ENCODE measurements around the gene OXT. TPM values are rescaled to one million over a fixed set of nuclear protein-coding genes. Genes with fewer than 3 reads are reported as not detected.

Gene OXT
- total RNA-seq, 2 donors from 2014 or later: not detected

DNA sequence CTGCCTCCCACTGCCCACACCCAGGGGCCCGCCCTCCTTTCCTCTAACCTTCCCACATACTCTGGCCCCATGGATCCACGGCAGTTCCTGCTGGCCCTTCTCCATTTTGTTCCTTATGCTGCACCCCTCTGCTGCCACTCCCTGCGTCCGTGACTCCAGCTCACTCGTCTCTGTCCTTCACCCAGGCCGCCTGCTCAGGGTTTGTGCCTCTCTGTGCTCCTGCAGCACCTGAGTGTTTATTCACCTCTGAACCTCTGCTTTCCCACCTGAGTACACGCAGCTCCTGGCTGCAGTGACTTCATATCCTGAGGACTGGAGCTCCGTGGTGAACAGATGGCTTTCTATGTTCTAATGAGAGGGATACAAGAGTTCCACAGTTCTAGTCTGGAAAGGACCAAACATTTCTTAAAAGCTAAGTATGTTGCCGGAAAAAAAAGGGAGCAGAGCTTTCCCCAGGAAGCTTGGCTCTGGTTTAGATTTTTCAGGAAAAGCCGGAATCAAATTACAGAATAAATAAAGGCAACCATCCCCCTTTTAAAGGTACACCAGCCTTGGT is 29.5 kb upstream of the OXT start:
- no peak overlapping the region for H3K4me3 ChIP-seq
- peaks cover 0 to 28% of the 10 kb centered on the region in 2 donors for H3K4me1 ChIP-seq
- no peaks in the 10 kb centered on the region for H3K9me3 ChIP-seq
- no peak for DNase-seq (ENCODE audit: low spot score)
- peak overlapping the region; percentile 59 to 61 for H3K27ac ChIP-seq
- peaks cover 29% of the 10 kb centered on the region for H3K36me3 ChIP-seq
- no peaks in the 10 kb centered on the region for H3K27me3 ChIP-seq
- TF ChIP-seq, protein P1, sequence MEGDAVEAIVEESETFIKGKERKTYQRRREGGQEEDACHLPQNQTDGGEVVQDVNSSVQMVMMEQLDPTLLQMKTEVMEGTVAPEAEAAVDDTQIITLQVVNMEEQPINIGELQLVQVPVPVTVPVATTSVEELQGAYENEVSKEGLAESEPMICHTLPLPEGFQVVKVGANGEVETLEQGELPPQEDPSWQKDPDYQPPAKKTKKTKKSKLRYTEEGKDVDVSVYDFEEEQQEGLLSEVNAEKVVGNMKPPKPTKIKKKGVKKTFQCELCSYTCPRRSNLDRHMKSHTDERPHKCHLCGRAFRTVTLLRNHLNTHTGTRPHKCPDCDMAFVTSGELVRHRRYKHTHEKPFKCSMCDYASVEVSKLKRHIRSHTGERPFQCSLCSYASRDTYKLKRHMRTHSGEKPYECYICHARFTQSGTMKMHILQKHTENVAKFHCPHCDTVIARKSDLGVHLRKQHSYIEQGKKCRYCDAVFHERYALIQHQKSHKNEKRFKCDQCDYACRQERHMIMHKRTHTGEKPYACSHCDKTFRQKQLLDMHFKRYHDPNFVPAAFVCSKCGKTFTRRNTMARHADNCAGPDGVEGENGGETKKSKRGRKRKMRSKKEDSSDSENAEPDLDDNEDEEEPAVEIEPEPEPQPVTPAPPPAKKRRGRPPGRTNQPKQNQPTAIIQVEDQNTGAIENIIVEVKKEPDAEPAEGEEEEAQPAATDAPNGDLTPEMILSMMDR (IDR thresholded peaks at IDR 0.05): no peak

DNA sequence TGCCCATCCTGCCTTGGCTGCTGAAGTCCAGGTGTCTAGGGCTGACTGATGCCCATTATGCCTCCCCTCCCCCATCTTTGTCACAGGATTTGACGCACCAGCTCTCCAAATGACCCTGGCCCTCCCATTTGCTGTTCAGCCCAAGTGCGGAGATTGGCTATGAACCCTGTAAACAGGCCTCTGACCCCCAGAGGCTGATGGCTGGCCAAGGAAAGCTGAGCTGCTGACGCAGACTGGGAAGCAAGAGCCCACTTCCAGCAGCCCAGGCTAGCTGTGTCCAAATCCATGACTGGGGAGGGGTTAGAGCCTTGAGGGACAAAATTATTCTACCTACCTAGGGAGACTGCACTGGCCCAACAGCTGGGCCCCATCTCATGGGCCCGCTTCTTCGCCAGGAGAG is 28.8 kb upstream of the OXT start:
- H3K36me3 ChIP-seq: peaks cover 24% of the 10 kb centered on the region
- peak; percentile 70 for DNase-seq (ENCODE audit: low spot score)
- H3K27ac ChIP-seq: peak overlapping the region; percentile 59 to 61
- TF ChIP-seq, protein P1 (IDR thresholded peaks at IDR 0.05): no peak
- no peaks in the 10 kb centered on the region for H3K9me3 ChIP-seq
- H3K27me3 ChIP-seq: no peaks in the 10 kb centered on the region
- no peak overlapping the region for H3K4me3 ChIP-seq
- H3K4me1 ChIP-seq: peaks cover 0 to 34% of the 10 kb centered on the region in 2 donors

DNA sequence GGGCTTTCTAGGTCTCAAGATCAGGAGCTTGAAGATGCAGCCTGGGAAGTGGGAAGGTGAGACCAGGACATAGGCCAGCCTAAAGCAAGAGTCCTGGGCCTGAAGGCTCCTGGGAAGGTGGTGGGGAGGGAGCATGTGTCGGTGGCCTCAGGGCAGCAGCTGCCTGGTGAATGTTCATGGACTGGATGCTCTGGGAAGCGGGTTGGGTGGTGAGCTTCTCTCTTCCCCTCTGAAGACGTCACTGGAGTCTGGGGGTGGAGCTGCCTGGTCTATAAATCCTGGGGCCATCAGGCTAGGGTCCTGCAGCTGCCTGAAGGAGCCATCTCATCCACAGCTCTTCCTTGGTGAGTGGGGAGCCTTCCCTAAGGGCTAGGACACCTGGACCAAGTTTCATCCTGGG is 28.1 kb upstream of the OXT start, which contains the start of gene GNRH2:
Gene GNRH2, plus strand, starts transcription at position 301 of the 400 bp plus-strand sequence. CDS start 793 bp downstream, outside the sequence.
- H3K4me1 ChIP-seq: peaks cover 0 to 34% of the 10 kb centered on the region in 2 donors
- no peaks in the 10 kb centered on the region for H3K27me3 ChIP-seq
- peak within 1 kb of the TSS; percentile 59 to 61 for H3K27ac ChIP-seq
- peaks cover 24% of the 10 kb centered on the region for H3K36me3 ChIP-seq
- H3K4me3 ChIP-seq: no peak within 1 kb of the TSS
- H3K9me3 ChIP-seq: no peaks in the 10 kb centered on the region
- no peak for DNase-seq (ENCODE audit: low spot score)
- TF ChIP-seq, protein P1 (IDR thresholded peaks at IDR 0.05): no peak

DNA sequence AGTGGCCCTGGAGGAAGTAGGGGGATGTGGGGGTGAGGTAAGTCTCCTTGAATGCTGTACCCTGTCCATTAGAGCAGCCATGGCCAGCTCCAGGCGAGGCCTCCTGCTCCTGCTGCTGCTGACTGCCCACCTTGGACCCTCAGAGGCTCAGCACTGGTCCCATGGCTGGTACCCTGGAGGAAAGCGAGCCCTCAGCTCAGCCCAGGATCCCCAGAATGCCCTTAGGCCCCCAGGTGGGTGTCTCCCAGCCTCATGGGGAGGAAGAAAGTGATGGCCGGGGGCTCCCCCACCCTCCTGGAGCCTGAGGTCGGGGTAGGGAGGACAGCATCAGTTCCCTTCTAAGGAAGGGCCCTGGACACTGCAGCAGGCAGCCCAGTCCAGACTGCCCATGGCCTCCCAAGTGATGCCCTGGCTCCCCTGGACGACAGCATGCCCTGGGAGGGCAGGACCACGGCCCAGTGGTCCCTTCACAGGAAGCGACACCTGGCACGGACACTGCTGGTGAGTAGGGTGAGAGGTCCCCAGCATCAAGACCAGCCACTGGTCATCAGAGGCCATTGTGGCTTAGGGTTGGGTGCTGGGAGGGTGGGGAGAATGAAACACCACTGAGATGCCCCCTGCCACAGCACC is 27.0 kb upstream of the OXT start:
- no peak for DNase-seq (ENCODE audit: low spot score)
- peaks cover 24% of the 10 kb centered on the region for H3K36me3 ChIP-seq
- H3K9me3 ChIP-seq: no peaks in the 10 kb centered on the region
- TF ChIP-seq, protein P1 (IDR thresholded peaks at IDR 0.05): no peak
- H3K4me1 ChIP-seq: peaks cover 0 to 34% of the 10 kb centered on the region in 2 donors
- H3K27ac ChIP-seq: peak overlapping the region; percentile 93 to 94
- H3K27me3 ChIP-seq: no peaks in the 10 kb centered on the region
- no peak overlapping the region for H3K4me3 ChIP-seq

DNA sequence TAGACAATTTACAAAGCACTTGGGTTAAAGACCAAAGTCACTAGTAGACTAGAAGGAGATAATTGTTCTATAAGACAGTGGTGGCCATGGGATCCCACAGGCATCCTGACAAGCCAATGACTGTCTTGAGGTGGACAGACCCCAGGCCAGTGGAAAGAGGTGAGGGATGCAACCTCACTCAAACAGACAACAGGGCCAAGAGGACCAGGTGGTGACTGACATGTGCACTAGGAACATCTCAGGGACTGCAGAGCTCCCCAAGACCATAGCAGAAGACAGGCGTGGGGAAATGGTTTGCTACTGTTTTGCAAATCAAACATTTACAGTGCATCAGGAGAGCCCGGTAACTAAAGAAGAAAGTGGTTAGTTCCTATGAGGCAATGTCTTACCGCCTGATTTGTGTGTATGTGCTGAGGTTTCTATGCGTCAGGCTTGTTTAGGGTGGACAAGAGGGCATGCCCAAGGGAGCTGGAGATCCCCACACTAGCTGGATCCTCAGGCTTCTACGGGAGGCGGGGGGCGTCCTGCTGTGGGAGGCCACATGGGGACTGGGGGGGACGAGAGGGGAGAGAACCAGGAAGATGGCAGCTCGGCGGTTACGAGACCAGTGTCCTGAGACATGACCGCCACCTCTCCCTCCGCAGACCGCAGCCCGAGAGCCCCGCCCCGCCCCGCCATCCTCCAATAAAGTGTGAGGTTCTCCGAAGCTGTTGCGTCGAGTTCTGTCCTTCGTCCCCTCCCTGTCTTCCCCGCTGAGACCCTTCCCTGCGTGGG is 26.2 kb upstream of the OXT start:
- Histone ChIP-seq H3K9me3 (no peaks in the 10 kb centered on the region), H3K4me1 (peaks cover 0 to 34% of the 10 kb centered on the region in 2 donors), H3K4me3 (peak overlapping the region; percentile 77 to 95)

More for the DNA sequence above, 26.2 kb upstream of the OXT start:
- H3K27ac ChIP-seq: peak overlapping the region; percentile 93 to 94
- H3K36me3 ChIP-seq: peaks cover 26% of the 10 kb centered on the region
- TF ChIP-seq, protein P1 (IDR thresholded peaks at IDR 0.05): no peak
- H3K27me3 ChIP-seq: no peaks in the 10 kb centered on the region
- peak; percentile 89 for DNase-seq (ENCODE audit: low spot score)

All from right atrium auricular region (tissue), 2 donors.